MM.1S (cell line): Measurements from ENCODE around the gene CAPZA2.
A peak's percentile ranks its signal among the peaks of the same experiment; 100 is the strongest.

Experiments
- DNase-seq: peaks from one replicate; pipeline ENCODE4 v3.0.0-alpha.2; 2015
- H2AFZ ChIP-seq: fragments of 300-600 bp; sonication (generic); 2 replicates; pipeline ENCODE4 v1.6.0; 2016; ENCODE audit warnings: antibody characterized with exemption, low read length
- H3F3A ChIP-seq: fragments of 300-600 bp; sonication (generic); 2 replicates; pipeline ENCODE4 v1.6.1; 2016; ENCODE audit warnings: mild to moderate bottlenecking, antibody characterized with exemption, low read length, moderate library complexity, mixed read lengths; ENCODE audit not compliant: insufficient read depth
- H3K27ac ChIP-seq: fragments of 300-600 bp; sonication (generic); 2 replicates; pipeline ENCODE4 v1.5.1; 2016; ENCODE audit warnings: mild to moderate bottlenecking, low read length
- H3K27me3 ChIP-seq: fragments of 300-600 bp; sonication (generic); replicated peaks from 2 replicates; pipeline ENCODE4 v1.6.0; 2016; ENCODE audit warnings: low read length; ENCODE audit not compliant: insufficient read depth
- H3K36me3 ChIP-seq: fragments of 300-600 bp; sonication (generic); replicated peaks from 2 replicates; pipeline ENCODE4 v1.6.1; 2016; ENCODE audit warnings: mild to moderate bottlenecking, low read length, mixed read lengths; ENCODE audit not compliant: insufficient read depth
- H3K4me1 ChIP-seq: fragments of 300-600 bp; sonication (generic); 2 replicates; pipeline ENCODE4 v1.6.1; 2016; ENCODE audit warnings: low read length, mixed read lengths
- H3K4me2 ChIP-seq: fragments of 300-600 bp; sonication (generic); 2 replicates; pipeline ENCODE4 v1.6.0; 2016; ENCODE audit warnings: low read depth, low read length
- H3K4me3 ChIP-seq: fragments of 300-600 bp; sonication (generic); 2 replicates; pipeline ENCODE4 v1.5.1; 2016; ENCODE audit warnings: low read length, mixed read lengths
- H3K79me2 ChIP-seq: fragments of 300-600 bp; sonication (generic); 2 replicates; pipeline ENCODE4 v1.6.1; 2016; ENCODE audit warnings: mixed run types, low read length, mixed read lengths
- H3K9ac ChIP-seq: fragments of 300-600 bp; sonication (generic); 2 replicates; pipeline ENCODE4 v1.6.1; 2016; ENCODE audit warnings: low read length, mixed read lengths
- H3K9me2 ChIP-seq: fragments of 300-600 bp; sonication (generic); replicated peaks from 2 replicates; pipeline ENCODE4 v1.6.1; 2016; ENCODE audit warnings: mild to moderate bottlenecking, low read length, mixed read lengths; ENCODE audit not compliant: insufficient read depth
- H3K9me3 ChIP-seq: fragments of 300-600 bp; sonication (generic); replicated peaks from 2 replicates; pipeline ENCODE4 v1.6.1; 2016; ENCODE audit warnings: mild to moderate bottlenecking, low read length, mixed read lengths; ENCODE audit not compliant: insufficient read depth
- H4K20me1 ChIP-seq: fragments of 300-600 bp; sonication (generic); 2 replicates; pipeline ENCODE4 v1.6.1; 2016; ENCODE audit warnings: mild to moderate bottlenecking, low read length, moderate library complexity, mixed read lengths; ENCODE audit not compliant: insufficient read depth
- CTCF ChIP-seq: fragments of 300-600 bp; sonication (generic); IDR thresholded peaks from 2 replicates; pipeline ENCODE4 v1.5.1; 2016; ENCODE audit warnings: antibody characterized with exemption, low read length, mixed read lengths
- EZH2 ChIP-seq: fragments of 300-600 bp; sonication (generic); optimal IDR thresholded peaks from 2 replicates; pipeline ENCODE3; 2017; ENCODE audit warnings: low read depth, mild to moderate bottlenecking, antibody characterized with exemption, low read length, mixed read lengths
- EZH2phosphoT487 ChIP-seq: fragments of 300-600 bp; sonication (generic); IDR thresholded peaks from 2 replicates; pipeline ENCODE4 v1.6.1; 2018; ENCODE audit warnings: antibody characterized with exemption, low read length

The CAPZA2 gene

GRCh38 chr7:116857052-116857451 is 5.3 kb upstream of the CAPZA2 start:
- no peaks in the 10 kb centered on the region for H3K9me2 ChIP-seq
- H3K9ac ChIP-seq = no peak overlapping the region
- no peaks in the 10 kb centered on the region for H3K79me2 ChIP-seq
- no peak overlapping the region for H3K4me2 ChIP-seq
- no peak overlapping the region for H3K4me3 ChIP-seq
- H3K4me1 ChIP-seq = peaks cover 23% of the 10 kb centered on the region
- H3K27me3 ChIP-seq = no peaks in the 10 kb centered on the region
- H4K20me1 ChIP-seq = no peaks in the 10 kb centered on the region
- peaks cover 8% of the 10 kb centered on the region for H3F3A ChIP-seq
- no peaks in the 10 kb centered on the region for H3K36me3 ChIP-seq
- H3K27ac ChIP-seq = no peak overlapping the region
- TF ChIP-seq EZH2phosphoT487 (no peak), EZH2 (no peak), CTCF (no peak)
- no peak overlapping the region for H2AFZ ChIP-seq
- no peaks in the 10 kb centered on the region for H3K9me3 ChIP-seq
- no peak for DNase-seq

- Histone ChIP-seq H3K36me3 (no peaks in the 10 kb centered on the region), H3K9me3 (no peaks in the 10 kb centered on the region), H4K20me1 (peaks cover 7% of the 10 kb centered on the region), H3K27me3 (no peaks in the 10 kb centered on the region), H2AFZ (no peak overlapping the region), H3K4me1 (peaks cover 26% of the 10 kb centered on the region), H3F3A (peaks cover 15% of the 10 kb centered on the region), H3K27ac (no peak overlapping the region), H3K4me2 (no peak overlapping the region), H3K4me3 (no peak overlapping the region), H3K9ac (no peak overlapping the region), H3K79me2 (peaks cover 18% of the 10 kb centered on the region), H3K9me2 (no peaks in the 10 kb centered on the region)
- TF ChIP-seq EZH2phosphoT487 = no peak
- no peak for TF ChIP-seq EZH2
- no peak for TF ChIP-seq CTCF
- DNase-seq = no peak
These were observed 3.1 kb upstream of the CAPZA2 start for GRCh38 chr7:116859323-116859722.

GRCh38 chr7:116861717-116862116 is 670 bp upstream of the CAPZA2 start:
- H4K20me1 ChIP-seq = peaks cover 16% of the 10 kb centered on the region
- peaks cover 15% of the 10 kb centered on the region for H3F3A ChIP-seq
- no peak overlapping the region; the same call in 1 of the 2 replicates for H3K9ac ChIP-seq
- peak overlapping the region; percentile 47; the same call in 1 of the 2 replicates for H3K4me3 ChIP-seq
- H3K27me3 ChIP-seq = no peaks in the 10 kb centered on the region
- peaks cover 32% of the 10 kb centered on the region for H3K4me1 ChIP-seq
- DNase-seq = no peak
- no peaks in the 10 kb centered on the region for H3K9me3 ChIP-seq
- no peak overlapping the region; the same call in 1 of the 2 replicates for H3K27ac ChIP-seq
- no peaks in the 10 kb centered on the region for H3K36me3 ChIP-seq
- H2AFZ ChIP-seq = peak overlapping the region; percentile 92
- no peaks in the 10 kb centered on the region for H3K9me2 ChIP-seq
- TF ChIP-seq CTCF (no peak), EZH2 (no peak), EZH2phosphoT487 (no peak)
- peaks cover 42% of the 10 kb centered on the region for H3K79me2 ChIP-seq
- H3K4me2 ChIP-seq = peak overlapping the region; percentile 76
